IMR-90 (cell line): ENCODE measurements around the gene OSBPL6. TPM values are rescaled to one million over a fixed set of nuclear protein-coding genes. Genes with fewer than 3 reads are reported as not detected.

ENCODE experiments used
- ATAC-seq: fragments of 200-7000 bp; cut with Tn5 transposase; 2 replicates; pipeline ENCODE4 v1.9.1; 2020; ENCODE audit warnings: low read depth, mild to moderate bottlenecking, moderate library complexity
- BruUV-seq: library from RNA; stranded (reverse); fragments of 400-500 nt; replicated peaks from 2 replicates; lab custom pipeline; 2021; lab: Mats Ljungman, UMichigan
- CTCF ChIA-PET: fragments of 300-600 bp; formaldehyde crosslinking; extraction: SDS; loops from one replicate; lab custom pipeline; 2021; ENCODE audit warnings: antibody characterized with exemption; lab: Yijun Ruan, JAX
- POLR2A ChIA-PET: fragments of 300-600 bp; sonication (Branson Sonifier 250); formaldehyde crosslinking; loops from one replicate; lab custom pipeline; 2022; ENCODE audit warnings: antibody characterized with exemption; ENCODE audit not compliant: unreplicated experiment; lab: Charles Lee
- DNase-seq: peaks from one replicate; pipeline ENCODE4 v3.0.0; 2013
- H2AFZ ChIP-seq: replicated peaks from 2 replicates; pipeline ENCODE3; 2013; ENCODE audit warnings: low read length, mild to moderate bottlenecking; ENCODE audit not compliant: poor library complexity
- H2AK5ac ChIP-seq: 2 replicates; pipeline ENCODE4 v1.6.1; 2013; ENCODE audit warnings: low read depth, low read length, inconsistent platforms
- H2AK9ac ChIP-seq: replicated peaks from 2 replicates; pipeline ENCODE3; 2013; ENCODE audit warnings: mild to moderate bottlenecking, low read depth, low read length, moderate library complexity; ENCODE audit not compliant: poor library complexity
- H2BK120ac ChIP-seq: 2 replicates; pipeline ENCODE4 v1.6.1; 2013; ENCODE audit warnings: low read depth, low read length, inconsistent platforms
- H2BK15ac ChIP-seq: 3 replicates; pipeline ENCODE4 v1.6.1; 2013; ENCODE audit warnings: low read depth, low read length, inconsistent platforms
- H2BK20ac ChIP-seq: 2 replicates; pipeline ENCODE4 v1.6.1; 2013; ENCODE audit warnings: low read depth, mild to moderate bottlenecking, inconsistent platforms, low read length, moderate library complexity
- H2BK5ac ChIP-seq: 2 replicates; pipeline ENCODE4 v1.6.1; 2013; ENCODE audit warnings: mild to moderate bottlenecking, low read depth, low read length, inconsistent platforms; ENCODE audit not compliant: poor library complexity, severe bottlenecking
- H3K14ac ChIP-seq: replicated peaks from 2 replicates; pipeline ENCODE4 v1.6.1; 2013; ENCODE audit warnings: low read depth, low read length, inconsistent platforms
- H3K18ac ChIP-seq: 2 replicates; pipeline ENCODE4 v1.6.1; 2013; ENCODE audit warnings: low read depth, low read length, control low read depth
- H3K23ac ChIP-seq: 2 replicates; pipeline ENCODE4 v1.6.1; 2013; ENCODE audit warnings: low read depth, low read length, inconsistent platforms
- H3K27ac ChIP-seq: 2 replicates; pipeline ENCODE4 v1.5.1; 2013; ENCODE audit warnings: mild to moderate bottlenecking, control low read depth, low read length; ENCODE audit not compliant: insufficient read depth
- H3K27me3 ChIP-seq: 2 replicates; pipeline ENCODE4 v1.6.1; 2013; ENCODE audit warnings: low read length; ENCODE audit not compliant: control insufficient read depth, insufficient read depth
- H3K36me3 ChIP-seq: 2 replicates; pipeline ENCODE4 v1.6.1; 2013; ENCODE audit warnings: low read length, mixed read lengths; ENCODE audit not compliant: control insufficient read depth, insufficient read depth
- H3K4ac ChIP-seq: 2 replicates; pipeline ENCODE4 v1.6.1; 2013; ENCODE audit warnings: low read depth, low read length, inconsistent platforms
- H3K4me1 ChIP-seq: 2 replicates; pipeline ENCODE4 v1.6.1; 2013; ENCODE audit warnings: low read length, mixed read lengths; ENCODE audit not compliant: control insufficient read depth, insufficient read depth
- H3K4me2 ChIP-seq: 2 replicates; pipeline ENCODE4 v1.6.1; 2013; ENCODE audit warnings: low read depth, mild to moderate bottlenecking, control low read depth, low read length, moderate library complexity
- H3K4me3 ChIP-seq: 2 replicates; pipeline ENCODE4 v1.5.1; 2013; ENCODE audit warnings: low read depth, mild to moderate bottlenecking, control low read depth, low read length, moderate library complexity; ENCODE audit not compliant: insufficient read depth
- H3K56ac ChIP-seq: 2 replicates; pipeline ENCODE4 v1.6.1; 2013; ENCODE audit warnings: low read length, inconsistent platforms; ENCODE audit not compliant: insufficient read depth; ENCODE audit errors: extremely low read depth
- H3K79me1 ChIP-seq, 2 experiments: 2 replicates each; pipeline ENCODE4 v1.6.1; 2013; ENCODE audit warnings: low read length in 2 of 2, inconsistent platforms in 1 of 2, low read depth in 1 of 2
- H3K9ac ChIP-seq: 2 replicates; pipeline ENCODE4 v1.6.1; 2013; ENCODE audit warnings: low read depth, low read length, control low read depth
- H3K9me1 ChIP-seq: 2 replicates; pipeline ENCODE4 v1.6.1; 2013; ENCODE audit warnings: low read length, inconsistent platforms; ENCODE audit not compliant: insufficient read depth
- H3K9me3 ChIP-seq: 2 replicates; pipeline ENCODE4 v1.6.1; 2013; ENCODE audit warnings: low read length; ENCODE audit not compliant: control insufficient read depth, insufficient read depth
- H4K20me1 ChIP-seq: 2 replicates; pipeline ENCODE4 v1.6.1; 2013; ENCODE audit warnings: low read length, inconsistent platforms; ENCODE audit not compliant: insufficient read depth
- H4K5ac ChIP-seq: 2 replicates; pipeline ENCODE4 v1.6.1; 2013; ENCODE audit warnings: mild to moderate bottlenecking, low read depth, low read length, control low read depth
- H4K8ac ChIP-seq, 2 experiments: 2 replicates each; pipeline ENCODE4 v1.6.1; 2013; ENCODE audit warnings: low read depth in 2 of 2, low read length in 2 of 2, control low read depth in 1 of 2, inconsistent platforms in 1 of 2
- H4K91ac ChIP-seq: 2 replicates; pipeline ENCODE4 v1.6.1; 2013; ENCODE audit warnings: low read depth, low read length, inconsistent platforms; ENCODE audit not compliant: insufficient read depth
- BHLHE40 ChIP-seq: fragments of 150-350 bp; IDR thresholded peaks from 2 replicates; pipeline ENCODE4 v1.6.1; 2016; ENCODE audit warnings: mild to moderate bottlenecking, low read depth, low read length
- CHD1 ChIP-seq: IDR thresholded peaks from 2 replicates; pipeline ENCODE4 v1.6.1; 2012; ENCODE audit warnings: low read depth, low read length, improper control_type of control experiment
- CTCF ChIP-seq: conservative IDR thresholded peaks from 2 replicates; pipeline ENCODE4 v1.5.1; 2012; ENCODE audit warnings: mild to moderate bottlenecking, low read depth, low read length, improper control_type of control experiment
- ELK1 ChIP-seq: fragments of 150-350 bp; IDR thresholded peaks from 2 replicates; pipeline ENCODE4 v1.6.1; 2016; ENCODE audit warnings: low read depth, mild to moderate bottlenecking, low read length, moderate library complexity, borderline replicate concordance
- FOS ChIP-seq: fragments of 150-350 bp; IDR thresholded peaks from 2 replicates; pipeline ENCODE4 v1.6.1; 2016; ENCODE audit warnings: low read depth, low read length
- MXI1 ChIP-seq: IDR thresholded peaks from 2 replicates; pipeline ENCODE4 v1.6.1; 2012; ENCODE audit warnings: low read depth, mild to moderate bottlenecking, low read length, moderate library complexity, borderline replicate concordance
- RFX5 ChIP-seq: IDR thresholded peaks from 2 replicates; pipeline ENCODE4 v1.8.0; 2012; ENCODE audit warnings: low read depth, mild to moderate bottlenecking, low read length, moderate library complexity
- WGBS, 2 experiments: methylation state at CpG; one replicate each; pipeline versions ENCODE4 v1.1.5 to v1.1.7; 2013; ENCODE audit warnings: missing lambda C conversion rate in 2 of 2; ENCODE audit not compliant: insufficient read length in 1 of 2; ENCODE audit errors: extremely low coverage in 2 of 2; 5-methylcytosine and 5-hydroxymethylcytosine counted together
- dilution Hi-C: fragments of 300-500 bp; cut with HindIII; formaldehyde crosslinking; loops from one replicate; pipeline ENCODE4 v1.14.3; 2018; ENCODE audit warnings: low sequenced_read_pairs; ENCODE audit not compliant: unreplicated experiment
- in situ Hi-C: fragments of 300-500 bp; cut with MboI; formaldehyde crosslinking; loops from 3 replicates; pipeline ENCODE4 v1.14.3; 2019; ENCODE audit warnings: low sequenced_read_pairs, inconsistent platforms, mixed read lengths
- intact Hi-C: fragments of 100-400 bp; cut with micrococcal nuclease; formaldehyde crosslinking; loops from 2 replicates; pipeline ENCODE4 v1.10.0; 2022
- polyA plus RNA-seq, 3 experiments: library from polyadenylated mRNA; depleted of rRNA; stranded (reverse); fragments of >200 nt; gene quantifications; 2 replicates each; pipeline ENCODE4 v1.2.3, GENCODE V29; 2012; ENCODE audit warnings: low replicate concordance in 1 of 3
- total RNA-seq: library from RNA; depleted of rRNA; stranded (reverse); fragments of >200 nt; gene quantifications from 2 replicates; pipeline ENCODE4 v1.2.3, GENCODE V29; 2012

The OSBPL6 gene
- total and polyA plus RNA-seq, 2 of the 4 experiments (the other 2 are of a cell fraction), result 3.2 to 3.7 TPM

GRCh38 chr2:178322068-178322467, 127.8 kb downstream of the OSBPL6 start:
- Histone ChIP-seq H3K27ac (no peak overlapping the region), H3K4ac (no peak overlapping the region), H2AK5ac (no peak overlapping the region), H2AFZ (no peak overlapping the region), H3K4me1 (no peaks in the 10 kb centered on the region), H3K56ac (no peak overlapping the region), H2BK120ac (no peak overlapping the region), H3K36me3 (no peaks in the 10 kb centered on the region), H4K20me1 (no peaks in the 10 kb centered on the region), H3K14ac (no peak overlapping the region), H4K8ac (no peak overlapping the region), H3K9me3 (no peaks in the 10 kb centered on the region), H2BK15ac (no peak overlapping the region), H2BK20ac (no peak overlapping the region), H3K9me1 (0 out of 2 replicates have a peak, but pooled peaks cover 6% of the 10 kb centered on the region), H3K79me1 (no peaks in the 10 kb centered on the region; a peak in 1 of 4 replicates), H4K5ac (no peak overlapping the region), H3K4me2 (no peak overlapping the region), H2BK5ac (no peak overlapping the region), H2AK9ac (no peak overlapping the region), H3K4me3 (no peak overlapping the region), H4K91ac (no peak overlapping the region), H3K9ac (no peak overlapping the region), H3K27me3 (no peaks in the 10 kb centered on the region), H3K18ac (no peak overlapping the region), H3K23ac (no peak overlapping the region)
- no peak for TF ChIP-seq BHLHE40
- TF ChIP-seq ELK1, result no peak
- TF ChIP-seq CTCF, result no peak
- no peak for TF ChIP-seq RFX5
- TF ChIP-seq MXI1, result no peak
- TF ChIP-seq CHD1, result no peak
- no peak for TF ChIP-seq FOS
- WGBS, 2 experiments, result 92% methylated on average over 2 of the region's 3 CpGs; no CpG with 5 or more reads in 1 of the 2 experiments
- dilution Hi-C loops, result no loop called here
- no TSS peak for BruUV-seq
- DNase-seq (no peak), ATAC-seq (no peak)
- ChIA-PET POLR2A (no interaction called here), CTCF (no interaction called here)
- intact Hi-C loops, result no loop called here
- in situ Hi-C loops, result no loop called here
